ENCODE results near the gene PRSS50. TPM values are rescaled to one million over a fixed set of nuclear protein-coding genes. Genes with fewer than 3 reads are reported as not detected.
"Not testable (repeated sequence)": the region's sequence is repeated elsewhere in the genome, so short reads cannot be mapped to it uniquely, and the experiment has no call there.

Gene PRSS50
- total RNA-seq, 1 donor from 2014 or later = 0.20 TPM

GRCh38 chr3:46742992-46743585 is 25.4 kb upstream of the PRSS50 start:
- H3K4me1 ChIP-seq = no peaks in the 10 kb centered on the region
- no peak overlapping the region for H3K27ac ChIP-seq
- H3K36me3 ChIP-seq = no peaks in the 10 kb centered on the region
- no peak for DNase-seq
- ATAC-seq = peak; percentile 38
- TF ChIP-seq CTCF (IDR thresholded peaks at IDR 0.05) = no peak
- intact Hi-C loops (cut with DNase I) = no loop called here
- no peaks in the 10 kb centered on the region for H3K9me3 ChIP-seq
- H3K4me3 ChIP-seq = no peak overlapping the region
- H3K27me3 ChIP-seq = no peaks in the 10 kb centered on the region

- H3K27me3 ChIP-seq; DNase-seq; ATAC-seq; H3K36me3 ChIP-seq; H3K4me3 ChIP-seq; intact Hi-C loops (cut with DNase I); H3K27ac ChIP-seq; H3K9me3 ChIP-seq; H3K4me1 ChIP-seq: not testable (repeated sequence)
These were observed 21.9 kb upstream of the PRSS50 start for GRCh38 chr3:46739565-46739964.

- TF ChIP-seq CTCF (IDR thresholded peaks at IDR 0.05) = no peak
- Histone ChIP-seq H3K36me3 (no peaks in the 10 kb centered on the region), H3K4me1 (no peaks in the 10 kb centered on the region), H3K27ac (no peak overlapping the region), H3K27me3 (no peaks in the 10 kb centered on the region), H3K4me3 (no peak overlapping the region), H3K9me3 (no peaks in the 10 kb centered on the region)
- intact Hi-C loops (cut with DNase I) = no loop called here
- no peak for ATAC-seq
- DNase-seq = no peak
These were observed 19.7 kb upstream of the PRSS50 start for GRCh38 chr3:46737329-46737731.

- Histone ChIP-seq H3K27me3 (no peaks in the 10 kb centered on the region), H3K27ac (no peak overlapping the region), H3K4me3 (no peak overlapping the region), H3K9me3 (no peaks in the 10 kb centered on the region), H3K36me3 (no peaks in the 10 kb centered on the region), H3K4me1 (no peaks in the 10 kb centered on the region)
- ATAC-seq = peak; percentile 26
- DNase-seq = no peak
- no peak for TF ChIP-seq CTCF (IDR thresholded peaks at IDR 0.05)
- intact Hi-C loops (cut with DNase I) = no loop called here
These were observed 18.6 kb upstream of the PRSS50 start for GRCh38 chr3:46736006-46736872.

GRCh38 chr3:46734773-46735172 is 17.1 kb upstream of the PRSS50 start:
- DNase-seq (no peak), ATAC-seq (no peak)
- intact Hi-C loops (cut with DNase I) = no loop called here
- H3K4me3 ChIP-seq = no peak overlapping the region
- no peaks in the 10 kb centered on the region for H3K27me3 ChIP-seq
- no peaks in the 10 kb centered on the region for H3K36me3 ChIP-seq
- H3K27ac ChIP-seq = no peak overlapping the region
- H3K4me1 ChIP-seq = no peaks in the 10 kb centered on the region
- no peaks in the 10 kb centered on the region for H3K9me3 ChIP-seq
- TF ChIP-seq CTCF (IDR thresholded peaks at IDR 0.05) = no peak

- Histone ChIP-seq H3K27ac (no peak overlapping the region), H3K9me3 (no peaks in the 10 kb centered on the region), H3K27me3 (no peaks in the 10 kb centered on the region), H3K4me1 (no peaks in the 10 kb centered on the region), H3K4me3 (no peak overlapping the region), H3K36me3 (no peaks in the 10 kb centered on the region)
- no peak for DNase-seq
- no peak for ATAC-seq
- TF ChIP-seq CTCF (IDR thresholded peaks at IDR 0.05) = no peak
- intact Hi-C loops (cut with DNase I) = no loop called here
These were observed 15.5 kb upstream of the PRSS50 start for GRCh38 chr3:46733026-46733800.

Data from upper lobe of right lung (tissue), 1 donor.